Measurements from ENCODE around the gene ABT1. TPM values are rescaled to one million over a fixed set of nuclear protein-coding genes. Genes with fewer than 3 reads are reported as not detected.

Gene ABT1
- total RNA-seq, 1 experiment from 2014 or later: 21.6 TPM

DNA sequence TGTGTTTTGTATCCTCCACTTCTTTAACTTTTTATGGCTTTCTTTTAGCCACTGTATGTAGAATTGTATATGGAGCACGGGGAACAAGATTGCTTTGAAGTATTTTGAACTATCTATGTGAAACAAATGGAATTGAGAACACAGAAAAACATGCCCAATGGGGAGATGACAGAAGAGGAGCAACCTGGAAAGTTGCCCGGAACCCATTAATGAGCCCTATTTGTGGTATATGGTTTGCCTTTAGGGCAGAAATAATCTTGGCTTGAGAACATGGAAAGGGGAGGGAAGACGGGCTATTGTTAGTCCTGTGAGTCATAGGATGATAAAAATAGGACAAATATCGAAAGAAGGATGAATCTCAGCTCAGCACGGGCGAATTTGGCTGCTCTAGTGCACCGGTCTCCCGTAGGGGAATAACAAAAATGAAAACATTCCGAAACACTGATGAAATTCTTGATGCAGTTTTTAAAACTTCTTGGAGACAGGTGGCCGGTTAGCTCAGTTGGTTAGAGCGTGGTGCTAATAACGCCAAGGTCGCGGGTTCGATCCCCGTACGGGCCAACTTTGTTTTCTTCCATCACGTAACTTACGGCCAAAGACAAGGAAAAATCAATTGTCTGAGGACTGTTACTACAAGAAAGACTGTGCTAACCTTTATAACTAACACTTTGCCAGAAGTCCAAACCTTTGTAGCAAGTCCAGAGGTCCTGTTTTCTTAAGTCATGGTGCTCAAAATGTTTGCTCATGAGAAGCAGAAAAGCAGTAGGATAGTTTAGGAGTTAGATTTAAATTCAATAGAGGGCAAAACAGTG lies 42.9 kb upstream of the ABT1 start:
- Mint-ChIP-seq H3K9me3 (no peaks in the 10 kb centered on the region), H3K4me3 (no peak overlapping the region), H3K27me3 (ENCODE audit: low read depth) (no peaks in the 10 kb centered on the region), H3K36me3 (no peaks in the 10 kb centered on the region), H3K27ac (no peak overlapping the region), H3K4me1 (peaks cover 22% of the 10 kb centered on the region)
- ATAC-seq (peak; percentile 29), DNase-seq (ENCODE audit: low spot score) (peak; percentile 83)
- ChIA-PET CTCF (interaction anchor here (0.5 to 1.5 kb wide), 2 partner anchors 20 to 212 kb away, joined by 4 to 5 read pairs; no protein-coding TSS in a partner anchor), POLR2A (interaction anchor here (0.5 kb wide), 1 partner anchor 19 kb away, joined by 9 read pairs; no protein-coding TSS in a partner anchor)
- TF ChIP-seq ZNF317 (CRISPR knock-in tag; IDR thresholded peaks at IDR 0.05; ENCODE audit: borderline replicate concordance, low read depth) (no peak), CREB1 (CRISPR knock-in tag; IDR thresholded peaks at IDR 0.05) (no peak), TEAD4 (CRISPR knock-in tag; IDR thresholded peaks at IDR 0.05) (no peak), TEAD1 (CRISPR knock-in tag; IDR thresholded peaks at IDR 0.05) (peak; percentile 60; the same call in 1 of the 2 replicates), ZNF263 (CRISPR knock-in tag; IDR thresholded peaks at IDR 0.05; ENCODE audit: low read depth) (no peak), FOXP1 (CRISPR knock-in tag; IDR thresholded peaks at IDR 0.05; ENCODE audit: borderline replicate concordance) (no peak), JAZF1 (CRISPR knock-in tag; IDR thresholded peaks at IDR 0.05) (no peak), ZNF512 (CRISPR knock-in tag; IDR thresholded peaks at IDR 0.05; ENCODE audit: borderline replicate concordance) (no peak), GRHL2 (CRISPR knock-in tag; IDR thresholded peaks at IDR 0.05; ENCODE audit: insufficient replicate concordance, severe bottlenecking) (no peak), ETV6 (CRISPR knock-in tag; IDR thresholded peaks at IDR 0.05) (peak; percentile 35; the same call in 1 of the 2 replicates), HMGA2 (CRISPR knock-in tag; IDR thresholded peaks at IDR 0.05) (no peak), JUN (CRISPR knock-in tag; IDR thresholded peaks at IDR 0.05) (no peak), CDX4 (CRISPR knock-in tag; IDR thresholded peaks at IDR 0.05; ENCODE audit: borderline replicate concordance) (no peak), GTF2I (CRISPR knock-in tag; conservative IDR thresholded peaks at IDR 0.05) (no peak), ZNF396 (CRISPR knock-in tag; IDR thresholded peaks at IDR 0.05; ENCODE audit: borderline replicate concordance) (no peak), ZNF219 (CRISPR knock-in tag; IDR thresholded peaks at IDR 0.05; ENCODE audit: borderline replicate concordance) (no peak), E2F4 (CRISPR knock-in tag; IDR thresholded peaks at IDR 0.05; ENCODE audit: borderline replicate concordance, low read depth) (no peak), GABPB1 (CRISPR knock-in tag; IDR thresholded peaks at IDR 0.05) (peak; percentile 73), NR2C2 (CRISPR knock-in tag; IDR thresholded peaks at IDR 0.05) (no peak), OVOL2 (CRISPR knock-in tag; IDR thresholded peaks at IDR 0.05; ENCODE audit: borderline replicate concordance) (no peak), NR1H2 (CRISPR knock-in tag; IDR thresholded peaks at IDR 0.05) (no peak)
- TF ChIP-seq, protein P1, sequence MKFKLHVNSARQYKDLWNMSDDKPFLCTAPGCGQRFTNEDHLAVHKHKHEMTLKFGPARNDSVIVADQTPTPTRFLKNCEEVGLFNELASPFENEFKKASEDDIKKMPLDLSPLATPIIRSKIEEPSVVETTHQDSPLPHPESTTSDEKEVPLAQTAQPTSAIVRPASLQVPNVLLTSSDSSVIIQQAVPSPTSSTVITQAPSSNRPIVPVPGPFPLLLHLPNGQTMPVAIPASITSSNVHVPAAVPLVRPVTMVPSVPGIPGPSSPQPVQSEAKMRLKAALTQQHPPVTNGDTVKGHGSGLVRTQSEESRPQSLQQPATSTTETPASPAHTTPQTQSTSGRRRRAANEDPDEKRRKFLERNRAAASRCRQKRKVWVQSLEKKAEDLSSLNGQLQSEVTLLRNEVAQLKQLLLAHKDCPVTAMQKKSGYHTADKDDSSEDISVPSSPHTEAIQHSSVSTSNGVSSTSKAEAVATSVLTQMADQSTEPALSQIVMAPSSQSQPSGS (CRISPR knock-in tag; IDR thresholded peaks at IDR 0.05; ENCODE audit: borderline replicate concordance, low read depth): no peak
- TF ChIP-seq, protein P2, sequence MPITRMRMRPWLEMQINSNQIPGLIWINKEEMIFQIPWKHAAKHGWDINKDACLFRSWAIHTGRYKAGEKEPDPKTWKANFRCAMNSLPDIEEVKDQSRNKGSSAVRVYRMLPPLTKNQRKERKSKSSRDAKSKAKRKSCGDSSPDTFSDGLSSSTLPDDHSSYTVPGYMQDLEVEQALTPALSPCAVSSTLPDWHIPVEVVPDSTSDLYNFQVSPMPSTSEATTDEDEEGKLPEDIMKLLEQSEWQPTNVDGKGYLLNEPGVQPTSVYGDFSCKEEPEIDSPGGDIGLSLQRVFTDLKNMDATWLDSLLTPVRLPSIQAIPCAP (CRISPR knock-in tag; IDR thresholded peaks at IDR 0.05): no peak
- TF ChIP-seq, protein P3, sequence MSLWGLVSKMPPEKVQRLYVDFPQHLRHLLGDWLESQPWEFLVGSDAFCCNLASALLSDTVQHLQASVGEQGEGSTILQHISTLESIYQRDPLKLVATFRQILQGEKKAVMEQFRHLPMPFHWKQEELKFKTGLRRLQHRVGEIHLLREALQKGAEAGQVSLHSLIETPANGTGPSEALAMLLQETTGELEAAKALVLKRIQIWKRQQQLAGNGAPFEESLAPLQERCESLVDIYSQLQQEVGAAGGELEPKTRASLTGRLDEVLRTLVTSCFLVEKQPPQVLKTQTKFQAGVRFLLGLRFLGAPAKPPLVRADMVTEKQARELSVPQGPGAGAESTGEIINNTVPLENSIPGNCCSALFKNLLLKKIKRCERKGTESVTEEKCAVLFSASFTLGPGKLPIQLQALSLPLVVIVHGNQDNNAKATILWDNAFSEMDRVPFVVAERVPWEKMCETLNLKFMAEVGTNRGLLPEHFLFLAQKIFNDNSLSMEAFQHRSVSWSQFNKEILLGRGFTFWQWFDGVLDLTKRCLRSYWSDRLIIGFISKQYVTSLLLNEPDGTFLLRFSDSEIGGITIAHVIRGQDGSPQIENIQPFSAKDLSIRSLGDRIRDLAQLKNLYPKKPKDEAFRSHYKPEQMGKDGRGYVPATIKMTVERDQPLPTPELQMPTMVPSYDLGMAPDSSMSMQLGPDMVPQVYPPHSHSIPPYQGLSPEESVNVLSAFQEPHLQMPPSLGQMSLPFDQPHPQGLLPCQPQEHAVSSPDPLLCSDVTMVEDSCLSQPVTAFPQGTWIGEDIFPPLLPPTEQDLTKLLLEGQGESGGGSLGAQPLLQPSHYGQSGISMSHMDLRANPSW (CRISPR knock-in tag; conservative IDR thresholded peaks at IDR 0.05; ENCODE audit: low read depth): no peak
- TF ChIP-seq, protein P4, sequence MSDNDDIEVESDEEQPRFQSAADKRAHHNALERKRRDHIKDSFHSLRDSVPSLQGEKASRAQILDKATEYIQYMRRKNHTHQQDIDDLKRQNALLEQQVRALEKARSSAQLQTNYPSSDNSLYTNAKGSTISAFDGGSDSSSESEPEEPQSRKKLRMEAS (CRISPR knock-in tag; IDR thresholded peaks at IDR 0.05): no peak
- TF ChIP-seq, protein P5, sequence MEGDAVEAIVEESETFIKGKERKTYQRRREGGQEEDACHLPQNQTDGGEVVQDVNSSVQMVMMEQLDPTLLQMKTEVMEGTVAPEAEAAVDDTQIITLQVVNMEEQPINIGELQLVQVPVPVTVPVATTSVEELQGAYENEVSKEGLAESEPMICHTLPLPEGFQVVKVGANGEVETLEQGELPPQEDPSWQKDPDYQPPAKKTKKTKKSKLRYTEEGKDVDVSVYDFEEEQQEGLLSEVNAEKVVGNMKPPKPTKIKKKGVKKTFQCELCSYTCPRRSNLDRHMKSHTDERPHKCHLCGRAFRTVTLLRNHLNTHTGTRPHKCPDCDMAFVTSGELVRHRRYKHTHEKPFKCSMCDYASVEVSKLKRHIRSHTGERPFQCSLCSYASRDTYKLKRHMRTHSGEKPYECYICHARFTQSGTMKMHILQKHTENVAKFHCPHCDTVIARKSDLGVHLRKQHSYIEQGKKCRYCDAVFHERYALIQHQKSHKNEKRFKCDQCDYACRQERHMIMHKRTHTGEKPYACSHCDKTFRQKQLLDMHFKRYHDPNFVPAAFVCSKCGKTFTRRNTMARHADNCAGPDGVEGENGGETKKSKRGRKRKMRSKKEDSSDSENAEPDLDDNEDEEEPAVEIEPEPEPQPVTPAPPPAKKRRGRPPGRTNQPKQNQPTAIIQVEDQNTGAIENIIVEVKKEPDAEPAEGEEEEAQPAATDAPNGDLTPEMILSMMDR (IDR thresholded peaks at IDR 0.05): no peak
